WTC11 (cell line): ENCODE data around the gene ATP11A.

Source experiments
- ATF3 ChIP-seq: sonication (generic); formaldehyde crosslinking; conservative IDR thresholded peaks from 2 replicates; pipeline ENCODE4 v1.8.1; 2022; ENCODE audit warnings: mild to moderate bottlenecking, missing genetic modification reagents
- CBFB ChIP-seq: sonication (generic); formaldehyde crosslinking; IDR thresholded peaks from 2 replicates; pipeline ENCODE4 v1.8.1; 2022; ENCODE audit warnings: mild to moderate bottlenecking, low read depth, missing genetic modification reagents
- CTCF ChIP-seq: fragments of 200-600 bp; IDR thresholded peaks from 2 replicates; pipeline ENCODE4 v1.8.0; 2022; ENCODE audit warnings: antibody characterized with exemption
- ETV6 ChIP-seq: sonication (generic); formaldehyde crosslinking; IDR thresholded peaks from 2 replicates; pipeline ENCODE4 v1.8.1; 2022; ENCODE audit warnings: mild to moderate bottlenecking, missing genetic modification reagents
- JAZF1 ChIP-seq: fragments of 250-450 bp; sonication (Bioruptor Pico); IDR thresholded peaks from 2 replicates; pipeline ENCODE4 v1.9.0; 2021; ENCODE audit warnings: moderate library complexity, mild to moderate bottlenecking, inconsistent platforms
- MAX ChIP-seq: sonication (generic); formaldehyde crosslinking; IDR thresholded peaks from 2 replicates; pipeline ENCODE4 v1.8.0; 2022; ENCODE audit warnings: mild to moderate bottlenecking, missing genetic modification reagents
- MXD4 ChIP-seq: fragments of 250-450 bp; sonication (Bioruptor Pico); IDR thresholded peaks from 2 replicates; pipeline ENCODE4 v1.8.0; 2021; ENCODE audit warnings: mild to moderate bottlenecking, moderate library complexity, borderline replicate concordance
- NR2C2 ChIP-seq: sonication (generic); formaldehyde crosslinking; IDR thresholded peaks from 2 replicates; pipeline ENCODE4 v1.8.0; 2022; ENCODE audit warnings: mild to moderate bottlenecking, missing genetic modification reagents
- ZBTB21 ChIP-seq: sonication (generic); formaldehyde crosslinking; IDR thresholded peaks from 2 replicates; pipeline ENCODE4 v1.8.1; 2023; ENCODE audit warnings: mild to moderate bottlenecking, missing genetic modification reagents, borderline replicate concordance
- ZNF263 ChIP-seq: sonication (generic); formaldehyde crosslinking; IDR thresholded peaks from 2 replicates; pipeline ENCODE4 v1.8.1; 2022; ENCODE audit warnings: low read depth, mild to moderate bottlenecking, moderate library complexity, missing genetic modification reagents
- ZNF416 ChIP-seq: fragments of 250-450 bp; sonication (Bioruptor Pico); IDR thresholded peaks from 2 replicates; pipeline ENCODE4 v1.9.0; 2021; ENCODE audit warnings: mild to moderate bottlenecking, inconsistent platforms

DNA sequence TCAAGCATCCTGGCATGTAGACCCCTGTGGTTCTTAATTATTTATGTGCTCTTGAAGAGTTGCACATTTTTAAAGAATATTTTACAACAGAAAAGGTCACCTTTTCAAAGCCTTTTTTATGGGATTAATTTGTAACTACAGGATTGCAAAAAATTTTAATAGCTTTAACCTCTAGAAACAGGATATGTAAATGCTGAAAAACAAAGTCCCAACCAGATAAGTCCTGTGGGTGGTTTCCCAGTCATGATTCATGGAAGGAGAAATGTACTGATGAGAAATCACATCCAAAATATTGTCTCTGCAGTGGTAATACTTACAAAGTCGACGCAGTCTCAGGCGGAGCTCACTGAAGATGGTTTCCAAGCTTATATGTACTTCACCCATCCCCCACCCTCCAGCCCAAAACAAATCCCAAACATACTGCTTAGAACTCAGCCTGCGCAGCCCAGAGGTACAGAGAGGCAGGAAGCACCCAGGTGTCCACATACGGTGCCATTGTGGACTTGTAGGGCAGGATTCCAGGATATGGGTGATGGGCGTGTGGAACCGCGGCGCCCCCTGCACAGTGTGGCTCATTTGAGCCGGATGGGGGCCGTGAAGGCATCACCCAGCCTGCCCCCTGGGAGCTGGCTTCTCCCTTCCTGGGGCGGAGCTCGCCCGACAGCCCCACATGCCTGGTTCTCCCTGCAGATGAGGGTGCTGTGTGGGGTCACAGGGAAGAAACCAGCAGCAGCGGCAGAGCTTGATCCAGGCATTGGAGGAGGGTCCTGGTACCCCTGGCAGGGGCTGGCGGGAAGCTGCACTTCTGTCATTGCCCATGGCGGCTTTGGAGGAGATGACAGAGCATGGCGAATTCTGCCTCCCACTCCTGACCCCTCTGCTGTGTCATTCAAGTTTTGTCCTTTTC lies 101.2 kb downstream of the ATP11A start:
- TF ChIP-seq MXD4 (CRISPR knock-in tag) (no peak), CTCF (no peak), ZBTB21 (CRISPR knock-in tag) (no peak), ETV6 (CRISPR knock-in tag) (no peak), ATF3 (CRISPR knock-in tag) (no peak), ZNF263 (no peak), CBFB (no peak), NR2C2 (CRISPR knock-in tag) (no peak), ZNF416 (CRISPR knock-in tag) (no peak), JAZF1 (CRISPR knock-in tag) (no peak), MAX (CRISPR knock-in tag) (no peak)
